CD4-positive, alpha-beta memory T cell (primary cell): ENCODE data around the gene INPP5J. TPM values are rescaled to one million over a fixed set of nuclear protein-coding genes. Genes with fewer than 3 reads are reported as not detected.

Source experiments
- CTCF ChIA-PET: fragments of 350-600 bp; sonication (Branson Sonifier 250); formaldehyde crosslinking; loops from one replicate; lab custom pipeline; 2021; ENCODE audit warnings: inconsistent platforms; ENCODE audit not compliant: partially characterized antibody; lab: Charles Lee
- POLR2A ChIA-PET: fragments of 350-600 bp; sonication (Branson Sonifier 250); formaldehyde crosslinking; loops from one replicate; lab custom pipeline; 2021; ENCODE audit not compliant: partially characterized antibody; lab: Charles Lee
- DNase-seq, 5 donors: peaks; one replicate each; pipeline versions ENCODE4 v3.0.0 to v3.0.0-alpha.2; 2020 to 2022; ENCODE audit warnings: mixed read lengths in 1 of 5
- H3K27ac ChIP-seq: one replicate; pipeline ENCODE4 v1.7.0; 2013; ENCODE audit warnings: low read depth, low read length
- H3K27me3 ChIP-seq: 2 replicates; pipeline ENCODE4 v1.7.0; 2013; ENCODE audit warnings: mild to moderate bottlenecking, low read length, moderate library complexity; ENCODE audit not compliant: insufficient read depth
- H3K36me3 ChIP-seq: 2 replicates; pipeline ENCODE4 v1.7.0; 2013; ENCODE audit warnings: mild to moderate bottlenecking, low read length, moderate library complexity; ENCODE audit not compliant: insufficient read depth
- H3K4me1 ChIP-seq: 2 replicates; pipeline ENCODE4 v1.7.0; 2013; ENCODE audit warnings: mild to moderate bottlenecking, low read length, moderate library complexity; ENCODE audit not compliant: insufficient read depth
- H3K4me3 ChIP-seq, 2 donors: one replicate each; pipeline ENCODE4 v1.7.0; 2013; ENCODE audit warnings: low read length in 2 of 2, mild to moderate bottlenecking in 1 of 2
- H3K9me3 ChIP-seq, 2 donors: one replicate each; pipeline ENCODE4 v1.7.0; 2013; ENCODE audit warnings: low read length in 2 of 2, control low read depth in 1 of 2; ENCODE audit not compliant: control insufficient read depth in 1 of 2
- H3K27ac Mint-ChIP-seq, 7 donors: one replicate each; pipeline ENCODE4 v1.8.0; 2020 to 2021; ENCODE audit warnings: mixed read lengths in 7 of 7, mild to moderate bottlenecking in 6 of 7, inconsistent platforms in 3 of 7, moderate library complexity in 3 of 7
- H3K27me3 Mint-ChIP-seq, 2 donors: one replicate each; pipeline ENCODE4 v1.8.0; 2020 to 2021; ENCODE audit warnings: mixed read lengths in 2 of 2
- H3K36me3 Mint-ChIP-seq, 2 donors: one replicate each; pipeline ENCODE4 v1.8.0; 2020 to 2021; ENCODE audit warnings: mixed read lengths in 2 of 2, inconsistent platforms in 1 of 2, mild to moderate bottlenecking in 1 of 2
- H3K4me1 Mint-ChIP-seq, 4 donors: one replicate each; pipeline ENCODE4 v1.8.0; 2020 to 2021; ENCODE audit warnings: mixed read lengths in 4 of 4, mild to moderate bottlenecking in 1 of 4
- H3K4me3 Mint-ChIP-seq, 8 donors: one replicate each; pipeline ENCODE4 v1.8.0; 2020 to 2021; ENCODE audit warnings: mixed read lengths in 8 of 8, mild to moderate bottlenecking in 7 of 8, moderate library complexity in 6 of 8, inconsistent platforms in 3 of 8
- H3K9me3 Mint-ChIP-seq, 8 donors: one replicate each; pipeline ENCODE4 v1.8.0; 2020 to 2021; ENCODE audit warnings: mixed read lengths in 8 of 8, mild to moderate bottlenecking in 5 of 8, inconsistent platforms in 3 of 8, moderate library complexity in 1 of 8
- intact Hi-C: fragments of 100-400 bp; cut with micrococcal nuclease; formaldehyde crosslinking; loops from one replicate; pipeline ENCODE4 v1.15.1; 2023
- polyA plus RNA-seq, 2 donors: library from polyadenylated mRNA; unstranded; fragments of 300-500 nt; fragmentation: Illumina TruSeq; gene quantifications; one replicate each; pipeline ENCODE4 v1.2.3, GENCODE V29; 2021
- total RNA-seq, 2 experiments: library from RNA; stranded (reverse); gene quantifications; one replicate each; pipeline ENCODE4 v1.2.3, GENCODE V29; 2021

Gene INPP5J
- total and polyA plus RNA-seq, 4 experiments from 2014 or later = 0.15 to 0.22 TPM; not detected in 2

DNA sequence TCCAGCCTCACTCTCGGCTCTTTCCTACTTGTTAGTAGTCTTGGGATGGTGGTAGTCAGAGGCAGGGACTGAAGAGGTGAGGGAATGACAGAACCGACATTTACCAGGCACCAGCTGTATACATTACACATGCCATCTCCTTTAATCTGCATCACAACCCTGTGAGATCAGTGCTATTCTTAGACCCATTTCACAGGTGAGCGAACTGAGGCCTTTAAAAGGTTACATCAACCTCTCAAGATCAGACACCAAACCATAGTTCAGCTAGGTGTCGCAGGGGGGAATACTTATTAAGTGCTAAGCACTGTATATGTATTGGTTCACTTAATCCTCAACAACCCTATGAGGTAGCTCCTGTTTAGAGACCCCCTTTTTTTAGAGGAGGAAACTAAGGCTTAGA, 11.9 kb downstream of the INPP5J start:
- intact Hi-C loops = no loop called here
- ChIA-PET CTCF (no interaction called here), POLR2A (no interaction called here)
- H3K9me3 Mint-ChIP-seq = no peaks in the 10 kb centered on the region
- no peak overlapping the region for H3K27ac Mint-ChIP-seq
- no peak for DNase-seq
- Histone ChIP-seq H3K4me1 (no peaks in the 10 kb centered on the region), H3K36me3 (no peaks in the 10 kb centered on the region), H3K4me3 (no peak overlapping the region), H3K9me3 (no peaks in the 10 kb centered on the region), H3K27ac (no peak overlapping the region), H3K27me3 (no peaks in the 10 kb centered on the region)
- H3K4me1 Mint-ChIP-seq = no peaks in the 10 kb centered on the region
- H3K36me3 Mint-ChIP-seq = no peaks in the 10 kb centered on the region
- no peak overlapping the region for H3K4me3 Mint-ChIP-seq
- peaks cover 0 to 3% of the 10 kb centered on the region in 2 donors for H3K27me3 Mint-ChIP-seq

DNA sequence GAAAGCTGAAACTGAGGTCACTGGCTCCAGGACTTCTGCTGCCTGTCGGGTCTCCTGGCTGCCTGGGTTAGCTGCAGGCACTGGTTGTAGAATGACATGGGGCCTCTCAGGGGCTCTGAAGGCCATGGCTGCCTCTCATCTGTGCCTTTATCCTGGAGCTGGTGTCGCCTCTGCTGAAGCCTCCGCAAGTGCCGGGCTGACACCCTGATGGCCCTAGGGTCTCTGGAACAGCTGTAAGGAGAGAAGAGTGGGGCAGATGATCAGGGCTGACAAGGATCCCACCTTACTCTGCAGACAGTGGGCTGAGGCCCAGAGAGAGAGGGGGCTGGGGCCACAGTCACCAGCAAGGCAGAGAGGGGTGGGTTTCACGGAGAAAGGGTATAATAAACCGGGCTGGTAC, 12.9 kb downstream of the INPP5J start:
- Mint-ChIP-seq H3K4me3 (no peak overlapping the region), H3K4me1 (no peaks in the 10 kb centered on the region)
- CTCF ChIA-PET = no interaction called here

DNA sequence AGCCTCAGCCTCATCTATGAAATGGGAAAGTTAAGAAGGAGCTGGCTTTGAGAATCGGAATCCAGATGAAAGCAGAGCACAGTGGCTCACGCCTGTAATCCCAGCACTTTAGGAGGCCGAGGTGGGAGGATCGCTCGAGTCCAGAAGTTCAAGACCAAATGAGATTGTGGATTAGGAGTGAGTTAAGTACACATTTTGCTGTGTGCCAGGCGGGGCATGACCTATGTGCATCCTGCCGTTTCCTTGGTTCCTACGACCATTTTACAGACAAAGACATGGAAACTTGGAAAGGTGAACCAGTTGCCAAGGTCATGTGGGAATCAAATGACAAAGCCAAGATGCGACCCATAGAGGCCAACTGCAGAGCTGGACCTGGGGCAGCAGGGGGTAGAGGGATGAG, 13.4 kb downstream of the INPP5J start:
- H3K4me1 ChIP-seq = no peaks in the 10 kb centered on the region
- POLR2A ChIA-PET = no interaction called here
- CTCF ChIA-PET = no interaction called here
- no peak for DNase-seq
- H3K36me3 Mint-ChIP-seq = no peaks in the 10 kb centered on the region
- no peak overlapping the region for H3K4me3 Mint-ChIP-seq
- no peaks in the 10 kb centered on the region for H3K9me3 ChIP-seq
- H3K27ac Mint-ChIP-seq = peak overlapping the region in 1 of 7 donors; percentile 14
- no peak overlapping the region for H3K27ac ChIP-seq
- no peak overlapping the region for H3K4me3 ChIP-seq
- intact Hi-C loops = no loop called here
- no peaks in the 10 kb centered on the region for H3K4me1 Mint-ChIP-seq
- no peaks in the 10 kb centered on the region for H3K27me3 ChIP-seq
- peaks cover 0 to 3% of the 10 kb centered on the region in 2 donors for H3K27me3 Mint-ChIP-seq
- no peaks in the 10 kb centered on the region for H3K36me3 ChIP-seq
- H3K9me3 Mint-ChIP-seq = no peaks in the 10 kb centered on the region

More for the DNA sequence above, 12.9 kb downstream of the INPP5J start:
- Mint-ChIP-seq H3K27ac (peak overlapping the region in 1 of 7 donors; percentile 14), H3K9me3 (no peaks in the 10 kb centered on the region), H3K36me3 (no peaks in the 10 kb centered on the region), H3K27me3 (peaks cover 0 to 3% of the 10 kb centered on the region in 2 donors)
- Histone ChIP-seq H3K36me3 (no peaks in the 10 kb centered on the region), H3K4me3 (no peak overlapping the region), H3K27ac (no peak overlapping the region), H3K9me3 (no peaks in the 10 kb centered on the region), H3K27me3 (no peaks in the 10 kb centered on the region), H3K4me1 (no peaks in the 10 kb centered on the region)
- DNase-seq = no peak
- POLR2A ChIA-PET = no interaction called here
- intact Hi-C loops = no loop called here

DNA sequence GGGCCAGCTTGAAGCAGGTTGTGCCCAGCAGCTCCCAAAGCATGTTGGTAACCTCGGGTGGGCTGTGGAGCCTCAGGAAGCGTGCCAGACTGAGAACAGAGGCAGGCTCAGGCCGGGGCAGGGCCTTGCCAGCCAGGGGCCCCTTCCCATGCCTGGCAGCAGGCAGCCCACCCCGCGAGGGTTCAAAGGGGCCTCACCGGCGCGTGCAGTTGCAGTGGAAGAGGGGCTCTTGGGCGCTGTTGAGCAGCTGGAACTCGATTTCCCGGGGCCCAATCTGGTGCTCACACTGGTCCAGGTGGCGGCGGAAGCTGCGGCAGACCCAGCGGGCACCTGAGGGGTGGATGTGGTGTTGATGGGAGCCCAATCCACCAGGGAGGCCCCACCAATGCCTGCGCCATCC, 13.9 kb downstream of the INPP5J start:
- Histone ChIP-seq H3K27me3 (no peaks in the 10 kb centered on the region), H3K27ac (no peak overlapping the region), H3K36me3 (no peaks in the 10 kb centered on the region), H3K4me3 (no peak overlapping the region), H3K4me1 (no peaks in the 10 kb centered on the region), H3K9me3 (no peaks in the 10 kb centered on the region)
- Mint-ChIP-seq H3K9me3 (no peaks in the 10 kb centered on the region), H3K4me1 (no peaks in the 10 kb centered on the region), H3K27ac (no peak overlapping the region), H3K4me3 (no peak overlapping the region), H3K36me3 (no peaks in the 10 kb centered on the region), H3K27me3 (peaks cover 0 to 3% of the 10 kb centered on the region in 2 donors)
- CTCF ChIA-PET = no interaction called here
- POLR2A ChIA-PET = no interaction called here
- no peak for DNase-seq
- intact Hi-C loops = no loop called here

DNA sequence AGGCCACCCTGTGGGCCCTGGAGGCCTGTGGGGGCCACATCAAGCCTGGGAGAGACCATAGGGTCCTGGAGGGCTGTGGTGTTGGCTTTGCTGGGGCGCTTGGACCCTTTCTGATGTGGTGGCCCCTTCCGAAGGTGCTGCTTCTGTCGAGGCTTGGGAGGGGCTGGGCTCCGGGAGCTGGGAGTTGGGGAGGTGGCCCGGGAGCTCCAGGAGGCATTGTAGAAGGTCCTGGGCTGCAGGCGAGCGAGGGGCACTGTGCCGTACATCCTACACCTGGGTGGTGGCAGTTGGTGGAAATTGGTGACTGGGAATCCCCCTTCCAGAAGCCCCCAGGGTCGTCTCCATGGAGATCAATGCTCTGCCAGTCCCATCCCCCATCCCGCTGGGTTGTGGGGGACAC, 15.0 kb downstream of the INPP5J start:
- H3K36me3 Mint-ChIP-seq = no peaks in the 10 kb centered on the region
- intact Hi-C loops = no loop called here
- H3K27me3 Mint-ChIP-seq = peaks cover 0 to 4% of the 10 kb centered on the region in 2 donors
- no peak overlapping the region for H3K27ac Mint-ChIP-seq
- Histone ChIP-seq H3K4me3 (no peak overlapping the region), H3K27ac (no peak overlapping the region), H3K36me3 (no peaks in the 10 kb centered on the region), H3K9me3 (no peaks in the 10 kb centered on the region), H3K4me1 (no peaks in the 10 kb centered on the region), H3K27me3 (no peaks in the 10 kb centered on the region)
- ChIA-PET POLR2A (no interaction called here), CTCF (interaction anchor here (1.1 kb wide), 1 partner anchor 169 kb away, joined by 3 read pairs; the partner anchor contains the start of genes MORC2 and TUG1)
- no peak overlapping the region for H3K4me3 Mint-ChIP-seq
- H3K4me1 Mint-ChIP-seq = no peaks in the 10 kb centered on the region
- DNase-seq = no peak
- H3K9me3 Mint-ChIP-seq = no peaks in the 10 kb centered on the region

DNA sequence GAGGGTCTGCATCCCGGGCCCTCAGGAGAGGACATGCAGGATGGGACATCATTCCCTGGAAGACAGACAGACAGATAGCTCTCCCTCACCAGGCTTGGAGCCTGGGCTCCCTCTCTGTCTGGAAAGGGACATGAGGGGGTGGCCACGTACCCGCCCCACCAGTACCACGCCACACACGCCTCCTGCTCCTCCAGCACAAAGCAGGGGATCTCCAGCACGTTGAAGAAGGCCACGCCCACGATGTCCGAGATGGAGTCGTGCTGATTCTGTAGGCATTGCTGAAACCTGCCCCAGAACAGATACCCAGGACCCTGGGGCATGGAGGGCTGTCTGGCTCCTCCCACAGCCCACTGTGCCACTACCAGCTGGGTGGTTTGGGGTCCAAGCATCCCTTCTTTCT, 15.4 kb downstream of the INPP5J start:
- no peak overlapping the region for H3K27ac Mint-ChIP-seq
- ChIA-PET CTCF (interaction anchor here (1.1 kb wide), 1 partner anchor 170 kb away, joined by 3 read pairs; the partner anchor contains the start of genes MORC2 and TUG1), POLR2A (no interaction called here)
- intact Hi-C loops = no loop called here
- no peaks in the 10 kb centered on the region for H3K4me1 Mint-ChIP-seq
- DNase-seq = no peak
- no peaks in the 10 kb centered on the region for H3K36me3 ChIP-seq
- H3K27me3 ChIP-seq = no peaks in the 10 kb centered on the region
- H3K4me3 Mint-ChIP-seq = no peak overlapping the region
- no peaks in the 10 kb centered on the region for H3K9me3 ChIP-seq
- H3K9me3 Mint-ChIP-seq = no peaks in the 10 kb centered on the region
- no peak overlapping the region for H3K27ac ChIP-seq
- H3K27me3 Mint-ChIP-seq = peaks cover 0 to 4% of the 10 kb centered on the region in 2 donors
- H3K4me1 ChIP-seq = no peaks in the 10 kb centered on the region
- no peak overlapping the region for H3K4me3 ChIP-seq
- H3K36me3 Mint-ChIP-seq = no peaks in the 10 kb centered on the region

DNA sequence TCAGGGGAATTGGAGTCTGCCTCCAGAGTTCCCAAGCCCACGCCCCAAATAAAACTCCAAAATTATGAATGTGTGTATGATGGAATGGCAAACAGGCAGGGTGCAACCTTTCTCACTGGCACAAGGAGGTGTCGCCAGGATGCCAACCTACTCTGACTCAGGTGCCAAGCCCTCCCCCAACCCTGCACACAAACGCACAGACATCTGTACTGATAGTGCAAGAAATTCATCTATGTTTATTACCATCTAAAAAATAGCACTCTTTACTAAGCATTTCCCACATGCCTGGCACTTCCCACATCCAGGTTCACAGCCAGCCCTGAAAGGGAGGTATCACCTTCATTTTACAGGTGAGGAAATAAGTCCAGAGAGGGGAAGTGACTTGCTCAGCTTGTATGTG, 16.3 kb downstream of the INPP5J start:
- Histone ChIP-seq H3K36me3 (no peaks in the 10 kb centered on the region), H3K9me3 (no peaks in the 10 kb centered on the region), H3K4me3 (no peak overlapping the region), H3K4me1 (no peaks in the 10 kb centered on the region), H3K27ac (no peak overlapping the region), H3K27me3 (no peaks in the 10 kb centered on the region)
- Mint-ChIP-seq H3K27me3 (peaks cover 0 to 4% of the 10 kb centered on the region in 2 donors), H3K4me1 (no peaks in the 10 kb centered on the region), H3K9me3 (no peaks in the 10 kb centered on the region), H3K4me3 (no peak overlapping the region), H3K36me3 (no peaks in the 10 kb centered on the region), H3K27ac (no peak overlapping the region)
- CTCF ChIA-PET = interaction anchor here (1.1 kb wide), 1 partner anchor 170 kb away, joined by 3 read pairs; the partner anchor contains the start of genes MORC2 and TUG1
- intact Hi-C loops = no loop called here
- POLR2A ChIA-PET = no interaction called here
- no peak for DNase-seq
